CD4-positive, alpha-beta T cell treated with Interleukin-10 for 1 hour (primary cell): ENCODE data around the gene PRR36.
"Not testable (repeated sequence)": the region's sequence is repeated elsewhere in the genome, so short reads cannot be mapped to it uniquely, and the experiment has no call there.

Experiments used
- DNase-seq: peaks from one replicate; pipeline ENCODE4 v3.0.0-alpha.2; 2020

PRR36 gene

DNA sequence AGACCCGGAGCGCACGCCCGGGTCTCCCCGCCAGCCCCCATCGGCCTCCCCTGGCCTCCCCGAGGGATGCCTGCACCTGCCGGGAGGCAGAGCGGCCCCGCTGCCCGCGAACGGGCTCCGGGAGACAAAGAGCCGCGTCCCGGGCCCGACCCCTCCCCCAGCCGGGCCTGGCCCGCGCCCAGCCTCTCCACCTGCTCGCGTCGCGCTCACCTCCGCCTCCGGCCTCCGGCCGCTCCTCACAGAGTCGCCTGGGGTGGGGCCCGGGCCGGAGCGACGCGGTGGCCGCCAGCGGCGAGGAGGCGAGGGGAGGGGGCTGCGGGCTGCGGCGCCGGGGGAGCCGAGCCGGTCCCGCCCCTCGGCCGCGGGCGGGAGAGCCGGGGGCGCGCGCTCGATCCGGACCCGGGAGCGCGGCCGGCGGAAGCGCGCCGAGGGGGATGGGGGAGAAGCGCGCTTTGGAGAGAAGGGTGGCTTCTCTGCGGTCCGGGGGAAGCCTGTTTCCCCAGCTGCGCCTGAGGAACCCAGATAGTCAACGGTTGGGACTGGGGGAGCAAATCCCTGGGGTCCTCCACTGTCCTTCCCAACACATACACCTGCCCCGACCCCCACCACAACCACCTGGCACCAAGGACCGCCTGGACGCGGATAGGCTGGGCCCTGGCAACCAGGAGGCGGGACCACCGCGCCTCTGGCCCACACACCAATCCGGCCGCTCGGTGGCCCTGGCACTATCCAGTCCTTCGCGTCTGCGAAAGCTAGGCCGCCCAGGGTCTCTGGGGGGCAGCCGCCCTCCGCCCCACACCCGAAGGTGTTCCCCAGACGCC, at the start of gene PRR36:
TSS of gene PRR36 (minus strand) at position 315 of the 821 bp plus-strand sequence. CDS start 701 bp downstream, outside the sequence.
- DNase-seq = no peak

DNA sequence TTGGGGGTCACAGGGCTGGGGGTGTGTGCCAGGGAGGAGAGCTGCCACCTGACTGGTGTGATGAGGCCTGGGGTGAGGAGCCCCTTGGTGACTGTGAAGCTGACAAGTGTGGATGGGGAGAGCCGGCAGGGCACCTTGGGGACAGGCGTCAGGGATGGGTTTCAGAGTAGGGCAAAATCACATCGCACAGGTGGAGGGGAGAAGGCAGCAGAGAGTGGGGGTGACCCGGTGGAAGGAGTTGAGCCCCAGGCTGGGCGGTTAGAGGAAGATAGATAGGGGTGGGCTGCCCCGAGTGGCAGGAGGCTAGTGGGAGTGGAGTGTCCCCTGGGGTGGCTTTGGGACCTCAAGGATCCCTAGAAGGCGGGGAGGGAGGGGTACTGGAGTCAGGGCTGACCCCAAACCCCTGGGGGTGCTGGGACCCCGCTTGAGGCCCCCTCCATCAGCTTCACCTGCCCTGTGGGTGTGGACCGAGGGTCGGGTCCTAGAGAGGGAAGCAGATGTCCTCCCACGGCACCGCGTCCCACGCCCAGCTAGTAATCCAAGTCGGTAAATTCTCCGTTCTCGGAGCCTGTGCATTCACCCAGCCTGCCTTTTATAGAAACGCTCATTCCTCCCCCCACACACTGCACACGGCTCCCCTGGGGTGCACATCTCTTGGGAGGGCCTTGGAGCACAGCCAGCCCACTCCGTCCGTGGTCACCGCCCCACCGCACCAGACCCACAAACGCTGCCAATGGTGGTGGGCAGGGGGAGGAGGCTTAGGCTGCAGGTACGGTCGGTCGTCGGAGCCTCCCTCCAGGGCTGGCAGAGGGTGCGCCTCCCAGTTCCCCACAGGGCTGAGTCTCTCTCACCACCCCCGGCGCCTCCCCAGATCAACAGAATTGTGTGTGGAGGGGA, 49.4 kb upstream of the PRR36 start:
- no peak for DNase-seq

DNA sequence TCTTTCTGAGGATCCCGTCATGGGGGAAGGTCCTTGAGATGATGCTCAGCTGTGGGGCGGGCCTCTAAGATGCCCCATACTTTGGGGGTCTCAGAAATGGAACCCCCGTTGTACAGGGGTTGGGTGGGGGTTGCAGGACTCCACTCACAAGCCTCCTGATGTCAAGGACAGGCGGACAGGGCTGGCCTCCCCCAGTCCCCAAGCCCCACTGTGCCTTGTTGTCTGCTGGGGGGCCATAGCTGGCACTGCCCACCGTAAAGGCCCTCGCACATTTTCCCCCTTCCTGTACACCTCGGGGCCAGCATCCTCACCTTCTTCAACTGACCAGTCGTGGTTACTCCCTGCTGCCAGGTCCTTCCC, 48.6 kb upstream of the PRR36 start:
- DNase-seq = no peak

DNA sequence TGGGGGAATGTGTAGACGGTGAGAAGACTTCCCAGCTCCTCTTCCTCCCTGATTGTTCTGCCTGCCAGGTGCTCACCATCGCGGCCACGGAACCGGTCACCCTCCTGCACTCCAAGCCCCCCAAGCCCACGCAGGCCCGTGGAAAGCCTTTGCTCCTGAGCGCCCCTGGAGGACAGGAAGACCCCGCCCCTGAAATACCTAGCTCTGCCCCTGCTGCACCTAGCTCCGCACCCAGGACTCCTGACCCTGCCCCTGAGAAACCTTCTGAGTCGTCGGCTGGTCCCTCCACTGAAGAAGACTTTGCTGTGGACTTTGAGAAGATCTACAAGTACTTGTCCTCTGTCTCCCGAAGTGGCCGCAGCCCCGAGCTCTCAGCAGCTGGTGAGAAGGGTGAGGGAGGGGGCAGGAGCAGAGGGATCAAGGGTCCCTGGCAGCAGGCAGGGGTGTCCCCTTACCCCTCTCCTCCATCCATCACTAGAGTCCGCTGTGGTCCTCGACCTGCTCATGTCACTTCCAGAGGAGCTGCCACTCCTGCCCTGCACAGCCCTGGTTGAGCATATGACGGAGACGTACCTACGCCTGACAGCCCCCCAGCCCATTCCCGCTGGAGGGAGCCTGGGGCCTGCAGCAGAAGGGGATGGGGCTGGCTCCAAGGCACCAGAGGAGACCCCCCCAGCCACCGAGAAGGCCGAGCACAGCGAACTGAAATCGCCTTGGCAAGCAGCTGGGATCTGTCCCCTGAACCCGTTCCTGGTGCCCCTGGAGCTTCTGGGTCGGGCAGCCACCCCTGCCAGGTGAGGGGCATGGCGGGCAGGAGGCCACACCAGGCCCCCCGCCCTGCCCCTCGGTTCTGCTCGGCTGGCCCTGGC, 48.0 kb upstream of the PRR36 start:
- DNase-seq = no peak

DNA sequence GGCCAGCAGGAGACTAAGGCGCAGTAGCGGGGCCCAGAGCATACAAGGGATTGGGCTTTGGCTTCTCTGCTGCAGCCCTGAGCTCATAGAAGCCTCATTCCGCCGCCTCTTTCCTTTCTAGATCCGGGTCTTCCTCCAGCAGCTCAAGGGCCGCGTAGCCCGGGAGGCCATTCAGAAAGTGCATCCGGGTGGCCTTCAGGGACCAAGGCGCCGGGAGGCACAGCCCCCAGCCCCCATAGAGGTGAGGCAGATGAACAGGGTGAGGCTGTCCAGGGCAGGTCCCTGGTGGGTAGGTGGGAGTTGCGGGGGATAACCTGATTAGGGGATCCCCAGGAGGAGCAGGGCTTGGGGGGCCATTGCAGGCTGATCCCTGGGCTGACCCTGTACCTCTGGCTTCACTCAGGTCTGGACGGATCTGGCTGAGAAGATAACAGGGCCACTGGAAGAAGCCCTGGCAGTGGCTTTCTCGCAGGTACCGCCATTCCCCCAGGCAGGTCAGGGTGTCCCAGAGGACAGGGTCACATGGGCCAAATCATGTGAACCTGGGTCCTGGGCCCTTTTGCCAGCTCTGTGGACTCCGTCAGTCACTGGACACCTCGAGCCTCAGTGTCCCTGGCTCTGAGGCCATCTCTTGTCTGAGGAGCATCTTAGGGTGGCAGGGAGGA, 47.2 kb upstream of the PRR36 start:
- DNase-seq = no peak

DNA sequence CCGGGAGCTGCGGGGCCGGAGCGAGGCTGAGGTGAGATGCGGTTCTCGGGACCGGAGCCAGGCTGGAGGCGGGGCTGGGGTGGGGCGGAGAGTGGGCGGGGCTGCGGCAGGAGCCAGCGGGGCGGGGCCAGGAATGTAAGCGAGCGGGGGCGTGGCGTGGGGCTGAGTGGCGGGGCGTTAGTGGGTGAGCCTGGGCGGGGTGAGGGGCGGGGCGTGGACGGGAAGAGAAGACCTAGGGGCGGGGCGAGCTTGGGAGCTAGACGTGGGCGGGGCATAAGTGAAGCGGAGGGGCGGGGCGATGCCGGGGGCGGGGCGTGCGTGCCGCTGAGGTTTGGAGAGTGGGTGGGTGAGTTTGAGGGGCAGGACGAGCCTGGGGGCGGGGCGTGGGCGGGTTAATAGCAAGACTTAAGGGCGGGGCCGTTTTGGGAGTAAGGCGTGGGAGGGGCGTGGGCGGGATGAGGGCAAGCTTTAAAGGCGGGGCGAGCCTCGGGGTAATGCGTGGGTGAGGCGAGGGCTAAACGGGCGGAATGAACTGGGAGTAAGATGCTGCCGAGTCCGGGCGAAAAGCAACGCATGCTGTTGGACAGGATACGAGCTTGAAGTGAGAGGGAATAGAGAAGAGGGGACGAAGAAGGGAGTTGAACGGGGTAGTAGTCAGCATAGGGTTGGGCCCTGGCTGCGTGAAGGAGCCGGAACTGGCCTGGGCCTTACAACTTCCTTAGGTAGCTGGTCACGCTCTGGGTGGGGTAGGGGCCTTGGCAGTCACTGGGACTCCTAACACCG, 46.5 kb upstream of the PRR36 start:
- DNase-seq = peak; percentile 99

DNA sequence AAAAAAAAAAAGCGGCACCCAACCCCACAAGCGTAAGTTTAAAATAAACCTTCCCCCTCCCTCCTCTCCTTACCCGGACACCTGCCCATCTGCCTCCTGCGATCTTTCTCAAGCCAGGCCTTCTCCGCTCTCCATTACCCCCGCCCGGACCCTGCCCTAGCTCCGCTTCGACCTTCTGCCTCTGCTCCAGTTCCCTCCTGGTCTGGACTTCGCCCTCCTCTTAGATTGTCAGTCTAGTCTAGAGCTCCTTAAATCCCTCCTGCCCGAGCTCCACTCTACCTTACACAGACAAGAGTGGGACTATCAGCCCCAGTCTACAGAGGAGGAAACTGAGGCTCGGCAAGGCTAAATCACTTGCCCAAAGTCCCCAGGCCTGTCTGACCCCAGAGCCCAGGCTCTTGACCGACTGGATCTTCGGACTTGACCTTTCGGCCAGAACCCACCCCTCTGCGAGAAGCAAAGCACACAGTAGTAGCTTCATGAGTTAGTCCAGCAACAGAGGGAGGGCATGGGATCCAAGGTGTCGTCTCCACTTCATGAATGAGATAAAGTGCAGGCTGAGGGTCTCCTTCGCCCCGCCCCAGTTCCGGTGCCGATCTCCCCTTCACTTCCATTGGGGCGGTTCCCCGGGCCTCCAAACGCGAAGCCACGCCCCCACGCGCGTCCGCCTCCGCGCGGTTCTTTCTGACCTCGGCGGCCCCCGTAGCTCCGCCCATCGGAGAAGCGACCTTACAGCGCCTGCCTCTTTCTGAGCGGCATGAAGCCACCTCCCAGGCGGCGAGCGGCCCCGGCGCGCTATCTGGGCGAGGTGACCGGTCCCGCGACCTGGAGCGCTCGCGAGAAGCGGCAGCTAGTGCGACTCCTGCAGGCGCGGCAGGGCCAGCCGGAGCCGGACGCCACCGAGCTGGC, 45.7 kb upstream of the PRR36 start, which contains the start of gene SNAPC2:
TSS of gene SNAPC2 (plus strand) at position 729 of the 909 bp plus-strand sequence. CDS start at position 758, 29 bp downstream.
- DNase-seq = peak; percentile 97

DNA sequence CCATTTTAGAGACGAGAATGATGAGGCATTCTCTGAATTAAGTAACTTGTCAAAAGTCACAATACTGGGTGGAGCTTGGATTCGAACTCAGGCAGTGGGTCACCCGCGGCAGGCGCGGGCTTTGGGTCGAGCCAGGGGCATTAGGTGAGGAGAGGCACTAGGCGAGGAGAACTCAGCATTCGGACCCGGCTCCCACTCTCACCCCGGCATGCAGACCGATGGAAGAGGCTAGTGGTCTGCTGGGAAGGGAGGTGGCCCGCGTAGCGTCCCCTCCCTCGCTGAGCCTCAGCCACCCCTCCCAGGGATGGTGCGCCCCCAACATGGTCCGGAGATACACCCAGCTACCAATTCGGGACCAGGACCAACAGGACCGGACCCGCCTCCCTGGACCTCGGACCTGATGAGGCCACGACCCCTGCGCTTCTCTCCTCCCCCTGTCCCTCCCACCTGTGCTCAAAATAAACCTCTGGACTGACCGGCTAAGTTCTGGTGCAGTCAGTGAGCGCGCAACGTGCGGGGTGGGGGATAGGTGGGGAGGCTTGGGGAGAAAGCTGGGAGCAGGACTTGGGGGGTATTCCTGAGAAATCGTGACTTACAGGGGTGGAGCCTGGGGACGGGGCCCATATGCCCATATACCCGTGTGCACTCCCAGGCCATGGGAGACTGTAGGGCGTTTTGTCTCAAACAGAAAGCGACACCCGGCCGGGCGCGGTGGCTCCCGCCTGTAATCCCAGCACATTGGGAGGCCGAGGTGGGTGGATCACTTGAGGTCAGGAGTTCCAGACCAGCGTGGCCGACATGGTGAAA, 44.6 kb upstream of the PRR36 start:
- no peak for DNase-seq

DNA sequence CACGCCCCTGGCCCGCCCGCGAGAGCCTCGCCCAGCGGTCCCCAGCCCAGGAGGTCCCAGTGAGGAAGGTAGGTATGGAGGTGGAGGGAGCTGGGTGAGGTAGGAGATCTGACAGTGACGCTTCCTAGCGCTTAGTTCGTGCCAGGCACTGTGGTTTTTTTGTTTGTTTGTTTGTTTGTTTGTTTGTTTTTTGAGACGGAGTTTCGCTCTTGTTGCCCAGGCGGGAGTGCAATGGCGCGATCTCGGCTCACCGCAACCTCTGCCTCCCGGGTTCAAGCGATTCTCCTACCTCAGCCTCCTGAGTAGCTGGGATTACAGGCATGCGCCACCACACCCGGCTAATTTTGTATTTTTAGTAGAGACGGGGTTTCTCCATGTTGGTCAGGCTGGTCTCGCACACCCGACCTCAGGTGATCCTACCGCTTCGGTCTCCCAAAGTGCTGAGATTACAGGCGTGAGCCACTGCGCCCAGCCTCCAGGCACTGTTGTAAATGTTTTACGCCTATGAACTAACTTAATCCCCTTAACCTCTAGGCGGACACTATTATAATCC, 43.9 kb upstream of the PRR36 start:
- DNase-seq = not testable (repeated sequence)

DNA sequence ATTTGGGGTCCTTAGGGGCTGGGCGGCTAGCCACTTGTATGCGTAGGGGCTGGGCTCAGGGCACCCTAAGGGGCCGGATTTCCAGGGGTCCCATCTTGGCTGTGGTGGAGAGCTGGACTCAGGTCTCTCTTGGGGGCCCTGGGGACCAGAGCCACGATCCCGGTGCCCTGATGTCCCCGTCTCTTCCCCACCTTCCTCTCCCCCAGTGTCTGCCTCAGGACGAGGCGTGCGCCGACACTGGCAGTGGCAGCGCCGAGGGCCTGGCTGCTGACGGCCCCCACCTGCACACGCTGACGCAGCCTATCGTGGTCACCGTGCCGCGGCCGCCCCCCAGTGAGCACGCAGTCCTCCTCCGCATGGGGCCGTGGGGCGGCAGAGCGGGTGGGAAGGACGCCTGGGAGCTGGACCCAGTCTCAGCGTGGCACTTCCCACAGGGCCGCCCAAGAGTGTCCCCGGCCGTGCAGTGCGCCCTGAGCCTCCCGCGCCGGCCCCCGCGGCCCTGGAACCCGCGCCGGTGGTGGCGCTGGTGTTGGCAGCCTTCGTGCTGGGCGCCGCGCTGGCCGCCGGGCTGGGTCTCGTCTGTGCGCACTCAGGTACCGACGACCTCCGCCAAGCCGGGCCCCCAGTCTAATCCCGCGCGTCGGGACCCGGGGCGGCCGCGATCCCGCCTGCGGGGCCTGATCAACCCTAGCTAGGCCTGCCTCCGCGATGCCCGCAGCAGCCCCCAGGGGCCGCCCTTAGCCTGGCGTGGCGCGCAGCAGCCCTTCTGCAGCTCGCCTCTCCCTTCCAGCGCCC, 43.3 kb upstream of the PRR36 start:
- peak; percentile 65 for DNase-seq

DNA sequence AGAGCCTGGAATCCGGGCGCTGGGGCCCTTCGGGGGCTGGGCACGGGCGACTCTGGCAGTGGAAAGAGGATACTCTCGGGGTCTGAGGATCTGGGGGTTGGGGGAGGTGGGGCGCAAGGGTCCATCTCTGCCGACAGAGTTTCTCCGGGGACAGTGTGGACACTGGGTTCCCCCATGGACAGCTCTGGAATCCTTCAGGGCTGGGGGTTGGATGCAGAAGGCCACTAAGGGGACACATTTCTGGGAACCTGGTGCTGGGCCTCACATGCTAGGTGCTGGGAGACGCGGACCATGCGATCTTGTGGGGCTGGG, 42.7 kb upstream of the PRR36 start:
- DNase-seq = no peak

DNA sequence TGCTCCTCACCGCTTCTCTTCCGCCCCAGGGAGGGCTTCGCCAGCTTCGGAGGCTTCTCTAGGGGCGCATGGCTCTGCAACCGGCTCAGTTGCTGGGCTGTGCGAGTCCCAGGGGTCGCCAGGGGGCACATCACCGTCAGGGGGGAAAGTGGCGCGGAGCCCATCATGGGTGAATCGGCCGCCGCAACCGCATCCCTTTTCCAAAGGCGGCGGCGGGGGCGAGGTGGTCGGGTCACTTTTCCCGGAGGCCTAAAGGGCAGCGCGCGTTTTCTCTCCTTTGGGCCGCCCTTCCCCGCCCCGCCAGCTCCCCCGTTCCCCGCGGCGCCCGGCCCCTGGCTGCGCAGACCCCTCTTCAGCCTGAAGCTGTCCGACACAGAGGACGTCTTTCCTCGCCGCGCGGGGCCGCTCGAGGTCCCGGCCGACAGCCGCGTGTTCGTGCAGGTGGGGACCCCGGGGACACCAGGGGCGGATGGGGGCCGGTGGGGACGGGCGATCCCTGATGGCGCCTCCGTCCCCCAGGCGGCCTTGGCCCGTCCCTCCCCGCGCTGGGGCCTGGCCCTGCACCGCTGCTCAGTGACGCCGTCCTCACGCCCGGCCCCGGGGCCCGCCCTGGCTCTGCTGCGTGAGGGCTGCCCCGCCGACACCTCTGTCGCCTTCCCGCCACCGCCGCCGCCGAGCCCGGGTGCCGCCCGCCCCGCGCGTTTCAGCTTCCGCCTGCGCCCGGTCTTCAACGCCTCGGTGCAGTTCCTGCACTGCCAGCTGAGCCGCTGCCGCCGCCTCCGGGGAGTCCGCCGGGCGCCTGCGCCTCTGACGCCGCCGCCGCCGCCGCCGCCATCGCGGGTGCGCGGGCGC, 42.1 kb upstream of the PRR36 start:
- DNase-seq = peak; percentile 71

DNA sequence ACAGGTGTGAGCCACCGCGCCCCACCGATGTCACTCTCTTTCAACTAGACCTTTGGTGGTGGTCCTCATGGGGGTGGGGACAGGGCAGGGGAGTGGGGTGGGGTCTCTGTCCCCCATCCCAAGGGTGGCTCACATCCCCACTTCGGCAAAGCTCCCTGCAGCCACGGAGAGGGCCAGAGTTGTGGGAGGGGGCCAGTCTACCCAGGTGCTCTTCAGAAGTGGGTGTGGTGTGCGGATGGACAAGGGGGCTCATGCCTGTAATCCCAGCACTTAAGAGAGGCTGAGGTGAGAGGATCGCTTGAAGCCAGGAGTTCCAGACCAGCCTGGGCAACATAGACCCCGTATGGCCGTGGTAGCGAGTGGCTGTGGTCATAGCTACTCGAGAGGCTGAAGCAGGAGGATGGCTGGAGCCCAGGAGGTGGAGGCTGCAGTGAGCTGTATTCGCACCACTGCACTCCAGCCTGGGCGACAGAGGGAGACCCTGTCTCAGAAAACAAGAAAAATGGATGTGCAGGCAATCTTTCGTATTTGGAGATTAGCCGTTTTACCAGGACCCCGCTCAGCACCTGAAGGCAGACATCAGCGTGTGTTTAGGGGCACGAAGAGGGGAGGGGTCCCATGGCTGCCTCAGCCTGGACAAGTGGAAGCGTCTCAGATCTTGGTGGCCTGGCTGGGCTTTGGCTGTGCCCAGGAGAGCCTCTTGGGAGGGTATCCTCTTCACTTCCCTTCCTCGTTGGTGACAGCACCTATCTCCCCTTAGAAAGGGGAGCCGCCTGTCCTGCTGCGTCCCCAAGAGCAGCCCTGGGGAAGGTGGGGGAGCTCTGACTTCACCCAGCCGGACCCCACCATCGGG, 41.3 kb upstream of the PRR36 start:
- no peak for DNase-seq

DNA sequence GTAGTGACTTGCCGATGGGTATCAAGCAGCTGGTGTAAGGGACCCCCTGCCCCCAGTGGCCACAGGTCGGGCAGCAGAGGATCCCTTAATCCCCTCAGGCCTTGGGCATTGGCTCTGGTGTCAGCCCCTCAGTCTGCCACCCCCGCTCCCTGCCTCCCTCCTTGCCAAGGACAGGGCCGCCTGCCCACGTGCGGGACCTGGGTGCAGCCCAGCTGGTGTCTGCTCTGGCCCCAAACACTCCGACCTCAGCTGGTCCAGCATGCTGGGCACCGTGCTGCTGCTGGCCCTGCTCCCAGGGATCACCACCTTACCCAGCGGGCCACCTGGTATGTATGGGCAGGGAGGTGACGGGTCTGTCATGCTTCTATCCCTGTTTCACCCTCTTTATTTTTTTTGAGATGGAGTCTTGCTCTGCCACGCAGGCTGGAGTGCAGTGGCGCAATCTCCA, 40.4 kb upstream of the PRR36 start, which contains the start of gene TGFBR3L:
TSS of gene TGFBR3L (plus strand) at position 233 of the 448 bp plus-strand sequence.
- no peak for DNase-seq

DNA sequence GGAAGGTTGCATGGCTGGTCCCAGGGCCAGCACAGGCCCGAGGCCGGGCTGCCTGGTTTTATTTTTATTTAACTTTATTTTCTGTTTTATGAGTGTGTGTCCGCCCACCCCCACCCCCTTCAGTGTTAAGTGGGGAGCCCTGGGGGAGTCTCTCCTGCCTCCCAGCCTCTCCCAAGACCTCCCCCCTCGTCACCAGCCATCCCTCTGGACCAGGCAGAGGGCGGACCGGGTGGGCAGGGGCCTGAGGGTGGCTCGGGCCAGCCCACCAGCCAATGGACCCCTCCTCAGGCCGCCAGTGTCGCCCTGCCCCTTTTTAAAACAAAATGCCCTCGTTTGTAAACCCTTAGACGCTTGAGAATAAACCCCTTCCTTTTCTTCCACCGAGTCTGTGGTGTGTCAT, 39.9 kb upstream of the PRR36 start:
- no peak for DNase-seq

DNA sequence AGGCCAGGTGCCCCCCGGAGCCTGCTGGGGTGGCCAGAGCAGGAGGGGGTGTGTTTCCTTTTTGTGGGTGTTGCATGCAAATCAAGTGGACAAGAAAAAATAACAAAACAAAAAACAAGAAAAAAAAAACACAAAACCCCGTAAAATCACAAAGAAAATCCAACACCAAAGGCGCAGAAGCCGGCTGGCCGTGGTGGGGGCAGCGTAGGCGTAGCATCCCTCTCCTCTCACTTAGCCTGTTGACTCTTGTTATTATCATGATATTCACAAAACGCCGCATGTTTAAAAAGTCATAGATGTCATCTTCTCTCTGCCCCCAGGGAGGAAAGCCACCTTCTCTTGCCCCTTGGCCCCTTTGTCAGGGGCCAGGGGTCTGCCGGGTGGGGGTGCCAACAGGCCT, 39.5 kb upstream of the PRR36 start:
- no peak for DNase-seq
